ENCODE data around the gene N4BP2.

DNA sequence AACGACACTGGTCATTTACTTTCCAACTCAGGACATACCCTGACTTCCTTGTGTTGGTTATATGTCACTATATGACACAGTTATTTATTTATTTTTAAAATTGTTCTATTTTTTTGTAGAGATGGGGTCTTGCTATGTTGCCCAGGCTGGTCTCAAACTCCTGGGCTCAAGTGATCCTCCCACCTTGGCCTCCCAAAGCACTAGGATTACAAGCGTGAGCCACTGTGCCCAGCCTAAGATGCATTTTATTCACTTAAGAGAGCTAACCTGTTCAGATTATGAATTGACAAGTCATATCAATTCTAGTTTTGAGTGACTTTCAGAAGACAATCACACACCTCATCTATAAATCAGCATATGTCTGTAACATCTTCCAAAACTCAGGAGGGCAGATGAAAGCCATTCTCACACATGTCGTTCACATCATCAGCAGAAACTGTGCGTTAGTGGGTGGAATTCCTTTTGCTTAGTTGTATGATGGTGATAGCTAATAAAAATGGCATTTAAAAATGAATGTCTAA lies 130.8 kb downstream of the N4BP2 start:
- TF ChIP-seq, protein P1, sequence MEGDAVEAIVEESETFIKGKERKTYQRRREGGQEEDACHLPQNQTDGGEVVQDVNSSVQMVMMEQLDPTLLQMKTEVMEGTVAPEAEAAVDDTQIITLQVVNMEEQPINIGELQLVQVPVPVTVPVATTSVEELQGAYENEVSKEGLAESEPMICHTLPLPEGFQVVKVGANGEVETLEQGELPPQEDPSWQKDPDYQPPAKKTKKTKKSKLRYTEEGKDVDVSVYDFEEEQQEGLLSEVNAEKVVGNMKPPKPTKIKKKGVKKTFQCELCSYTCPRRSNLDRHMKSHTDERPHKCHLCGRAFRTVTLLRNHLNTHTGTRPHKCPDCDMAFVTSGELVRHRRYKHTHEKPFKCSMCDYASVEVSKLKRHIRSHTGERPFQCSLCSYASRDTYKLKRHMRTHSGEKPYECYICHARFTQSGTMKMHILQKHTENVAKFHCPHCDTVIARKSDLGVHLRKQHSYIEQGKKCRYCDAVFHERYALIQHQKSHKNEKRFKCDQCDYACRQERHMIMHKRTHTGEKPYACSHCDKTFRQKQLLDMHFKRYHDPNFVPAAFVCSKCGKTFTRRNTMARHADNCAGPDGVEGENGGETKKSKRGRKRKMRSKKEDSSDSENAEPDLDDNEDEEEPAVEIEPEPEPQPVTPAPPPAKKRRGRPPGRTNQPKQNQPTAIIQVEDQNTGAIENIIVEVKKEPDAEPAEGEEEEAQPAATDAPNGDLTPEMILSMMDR (IDR thresholded peaks at IDR 0.05) = no peak
- TF ChIP-seq SIN3A (IDR thresholded peaks at IDR 0.05; ENCODE audit: borderline replicate concordance, insufficient read depth, low read depth, low read length) = no peak
- no peak for TF ChIP-seq POLR2AphosphoS5 (IDR thresholded peaks at IDR 0.05; ENCODE audit: low read depth, low read length)
